ENCODE measurements around the gene WWP2.
"Not testable (repeated sequence)": the region's sequence is repeated elsewhere in the genome, so short reads cannot be mapped to it uniquely, and the experiment has no call there.

Gene WWP2

DNA sequence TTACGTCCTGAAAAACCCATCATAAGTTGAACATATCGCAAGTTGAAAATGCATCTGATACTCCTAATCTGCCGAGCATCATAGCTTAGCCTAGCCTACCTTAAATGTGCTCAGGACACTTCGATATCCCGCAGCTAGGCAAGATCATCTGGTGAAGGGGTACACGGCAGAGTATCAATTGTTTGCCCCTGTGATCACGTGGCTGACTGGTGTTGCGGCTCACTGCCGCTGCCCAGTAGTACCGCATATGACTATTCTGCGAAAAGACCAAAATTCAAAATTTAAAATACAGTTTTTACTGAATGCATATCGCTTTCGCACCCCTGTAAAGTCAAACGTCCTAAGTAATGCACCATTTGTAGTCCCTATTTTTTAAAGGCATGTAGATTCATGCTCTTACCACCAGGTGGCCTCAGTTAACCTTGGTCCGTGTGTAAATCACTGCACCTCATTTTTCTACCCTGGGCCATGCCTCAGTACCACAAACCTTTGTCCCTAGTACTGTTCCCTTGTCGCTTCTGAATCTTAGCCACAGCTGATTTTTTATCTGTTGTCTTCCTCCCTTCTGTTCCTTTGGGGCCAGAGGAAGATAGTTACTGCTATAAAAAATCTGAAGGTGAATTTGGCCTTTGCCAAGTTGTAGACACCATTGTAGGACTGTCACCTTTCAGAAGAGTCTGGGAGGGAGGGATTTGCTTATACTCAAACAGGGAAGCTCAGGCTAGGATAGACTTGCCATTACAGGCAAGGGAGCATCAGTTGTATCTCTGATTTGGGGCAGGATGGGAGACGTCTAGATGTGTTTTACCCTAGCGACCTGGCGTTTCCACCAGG is 34.4 kb downstream of the WWP2 start:
- no peak for DNase-seq (ENCODE audit: low read depth in 2 of 2)

DNA sequence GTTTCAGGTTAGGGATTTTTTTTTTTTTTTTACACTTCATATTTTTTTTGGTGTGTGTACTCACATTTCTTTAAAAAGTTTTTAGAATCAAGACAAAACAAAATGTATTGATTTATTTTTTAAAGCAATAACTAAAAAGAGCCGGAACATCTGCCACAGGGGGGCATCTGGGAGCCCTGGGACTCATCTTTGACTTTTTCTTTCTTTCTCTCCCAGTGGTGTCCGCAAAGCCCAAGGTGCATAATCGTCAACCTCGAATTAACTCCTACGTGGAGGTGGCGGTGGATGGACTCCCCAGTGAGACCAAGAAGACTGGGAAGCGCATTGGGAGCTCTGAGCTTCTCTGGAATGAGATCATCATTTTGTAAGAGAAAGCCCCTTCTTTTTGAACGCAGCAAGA is 36.3 kb downstream of the WWP2 start:
- DNase-seq (ENCODE audit: low read depth in 2 of 2): no peak

DNA sequence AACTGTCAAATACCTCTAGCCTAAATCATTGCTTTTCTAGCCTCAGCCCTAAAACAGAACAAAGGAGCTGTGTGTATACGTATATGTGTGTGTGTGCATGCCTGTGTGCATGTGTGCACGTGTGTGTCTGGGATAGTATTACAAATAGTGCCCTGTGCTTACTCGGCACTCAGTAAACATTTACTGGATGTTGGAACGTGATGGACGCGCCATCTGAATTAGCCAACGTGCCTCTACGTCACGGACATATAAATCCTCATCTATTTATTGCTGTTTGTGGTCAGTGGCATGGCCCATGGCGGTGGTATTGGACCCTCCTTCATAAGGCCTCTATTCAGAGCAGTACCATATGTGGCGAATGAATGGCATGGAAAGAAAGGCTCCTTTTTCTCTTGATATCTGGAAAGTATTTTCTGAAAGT is 37.5 kb downstream of the WWP2 start:
- DNase-seq (ENCODE audit: low read depth in 2 of 2): no peak

DNA sequence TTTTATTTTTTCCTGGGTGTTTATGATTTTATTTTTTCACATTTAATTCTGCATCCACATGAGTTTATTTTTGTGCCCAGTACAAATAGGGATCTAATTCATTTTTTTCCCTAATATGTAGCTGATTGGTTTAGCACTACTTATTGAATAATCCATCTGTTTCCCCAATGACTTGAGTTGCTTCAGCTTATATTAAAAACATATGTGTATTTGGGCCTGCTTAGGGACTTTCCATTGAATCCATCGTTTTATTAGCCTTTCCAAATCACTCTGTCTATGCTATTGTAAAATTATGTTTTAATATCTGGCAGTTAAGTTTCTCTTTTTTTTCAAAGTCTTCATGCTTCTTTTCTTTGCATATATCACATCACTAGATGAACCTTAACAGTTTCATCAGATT is 42.2 kb downstream of the WWP2 start:
- no peak for DNase-seq (ENCODE audit: low read depth in 2 of 2)

DNA sequence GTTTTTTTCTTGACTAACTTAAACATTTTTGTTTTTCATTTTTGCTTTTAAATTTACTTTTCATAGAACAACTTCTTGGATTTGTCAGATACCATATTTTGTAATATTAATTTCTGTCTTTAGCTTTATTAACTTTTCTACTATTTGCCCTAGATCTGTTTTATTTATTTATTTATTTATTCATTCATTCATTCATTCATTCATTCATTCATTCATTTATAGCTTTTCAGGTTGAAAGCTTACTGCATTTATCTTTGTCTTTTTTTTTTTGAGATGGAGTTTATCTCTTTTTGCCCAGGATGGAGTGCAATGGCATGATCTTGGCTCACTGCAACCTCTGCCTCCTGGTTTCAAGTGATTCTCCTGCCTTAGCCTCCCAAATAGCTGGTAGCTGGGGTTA is 44.6 kb downstream of the WWP2 start:
- not testable (repeated sequence) for DNase-seq (ENCODE audit: low read depth in 2 of 2)

DNA sequence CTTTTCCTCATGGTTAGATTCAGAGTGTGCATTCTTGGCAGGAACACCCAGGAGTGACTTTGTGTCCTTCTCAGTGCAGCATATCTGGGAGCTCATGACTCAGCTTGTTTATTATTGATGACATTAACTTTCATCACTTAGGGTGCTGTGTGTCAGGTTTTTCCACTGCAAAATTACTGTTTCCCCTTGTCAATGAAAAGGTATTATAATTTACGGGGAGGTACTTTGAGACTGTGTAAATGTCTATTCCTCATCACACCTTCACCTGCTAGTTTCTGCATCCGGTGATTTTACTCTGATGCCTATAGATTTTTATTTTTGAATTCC is 50.5 kb downstream of the WWP2 start:
- no peak for DNase-seq (ENCODE audit: low read depth in 2 of 2)

DNA sequence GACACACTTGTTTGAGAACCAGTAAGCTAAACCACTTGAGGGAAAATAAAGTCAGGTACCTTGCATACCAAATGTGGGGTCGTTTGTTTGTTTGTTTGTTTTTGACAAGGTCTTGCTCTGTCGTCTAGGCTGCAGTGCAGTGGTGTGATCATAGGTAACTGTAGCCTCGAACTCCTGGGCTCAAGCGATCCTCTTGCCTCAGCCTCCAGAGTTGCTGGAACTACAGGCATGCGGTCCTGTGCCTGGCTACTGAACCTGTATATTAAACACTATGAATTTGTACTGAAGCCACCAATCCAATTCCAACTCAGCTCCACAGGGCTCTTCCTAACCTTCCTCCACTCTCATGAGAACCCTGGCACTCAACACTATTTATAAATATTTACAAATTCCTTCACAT is 51.9 kb downstream of the WWP2 start:
- no peak for DNase-seq (ENCODE audit: low read depth in 2 of 2)

DNA sequence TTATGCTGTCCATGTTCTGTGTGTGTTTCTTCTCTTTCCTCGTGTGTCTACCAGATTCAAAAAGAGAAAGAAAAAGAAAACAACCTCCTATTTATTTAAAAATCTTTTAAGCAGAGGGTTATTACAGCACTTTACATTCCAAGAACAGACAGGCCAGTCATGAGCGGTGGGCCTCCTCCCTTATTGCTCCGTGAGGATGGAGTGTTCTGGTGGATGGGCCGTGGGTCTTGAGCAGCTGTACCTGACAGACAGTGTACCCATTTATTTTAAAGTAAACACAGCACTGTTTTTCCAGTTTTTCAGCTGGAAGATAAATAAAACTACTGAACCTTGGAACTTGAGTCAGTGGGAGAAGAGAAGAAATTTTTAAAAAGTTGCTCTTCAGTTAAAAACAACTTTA is 52.4 kb downstream of the WWP2 start:
- no peak for DNase-seq (ENCODE audit: low read depth in 2 of 2)

DNA sequence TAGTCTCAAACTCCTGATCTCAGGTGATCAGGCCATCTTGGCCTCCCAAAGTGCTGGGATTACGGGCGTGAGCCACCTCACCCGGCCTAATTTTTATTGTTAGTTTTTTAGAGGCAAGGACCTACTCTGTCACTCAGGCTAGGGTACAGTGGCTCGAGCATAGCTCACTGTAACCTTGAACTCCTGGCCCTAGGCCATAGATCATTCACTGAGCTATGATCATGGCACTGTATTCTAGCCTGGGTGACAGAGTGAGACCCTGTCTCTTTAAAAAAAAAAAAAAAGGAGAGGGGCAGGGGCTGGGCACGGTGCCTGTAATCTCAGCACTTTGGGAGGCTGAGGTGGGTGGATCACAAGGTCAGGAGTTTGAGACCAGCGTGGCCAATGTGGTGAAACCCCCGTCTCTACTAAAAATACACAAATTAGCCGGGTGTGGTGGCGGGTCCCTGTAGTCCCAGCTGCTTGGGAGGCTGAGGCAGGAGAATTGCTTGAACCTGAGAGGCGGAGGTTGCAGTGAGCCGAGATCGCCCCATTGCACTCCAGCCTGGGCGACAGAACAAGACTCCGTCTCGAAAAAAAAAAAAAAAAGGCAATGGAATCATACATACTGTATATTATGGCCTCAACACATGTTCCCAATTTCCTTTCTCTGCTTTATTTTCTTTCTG is 53.2 kb downstream of the WWP2 start:
- not testable (repeated sequence) for DNase-seq (ENCODE audit: low read depth in 2 of 2)

DNA sequence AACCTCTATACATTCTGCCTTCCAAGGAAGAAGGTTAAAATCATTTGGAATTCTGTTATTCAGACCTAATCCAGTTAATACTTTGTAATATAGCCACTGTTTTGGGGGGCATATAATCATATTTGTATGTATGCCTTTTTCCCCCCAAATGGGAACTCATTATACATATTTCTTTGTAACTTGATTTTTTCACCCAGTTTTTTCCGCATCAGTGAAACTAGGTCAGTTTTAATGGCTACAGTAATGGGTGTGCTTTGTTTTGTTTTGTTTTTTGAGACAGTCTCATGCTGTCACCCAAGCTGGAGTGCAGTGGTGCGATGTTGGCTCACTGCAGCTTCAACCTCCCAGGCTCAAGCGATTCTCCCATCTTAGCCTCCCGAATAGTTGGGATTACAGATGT is 54.9 kb downstream of the WWP2 start:
- DNase-seq (ENCODE audit: low read depth in 2 of 2): no peak

DNA sequence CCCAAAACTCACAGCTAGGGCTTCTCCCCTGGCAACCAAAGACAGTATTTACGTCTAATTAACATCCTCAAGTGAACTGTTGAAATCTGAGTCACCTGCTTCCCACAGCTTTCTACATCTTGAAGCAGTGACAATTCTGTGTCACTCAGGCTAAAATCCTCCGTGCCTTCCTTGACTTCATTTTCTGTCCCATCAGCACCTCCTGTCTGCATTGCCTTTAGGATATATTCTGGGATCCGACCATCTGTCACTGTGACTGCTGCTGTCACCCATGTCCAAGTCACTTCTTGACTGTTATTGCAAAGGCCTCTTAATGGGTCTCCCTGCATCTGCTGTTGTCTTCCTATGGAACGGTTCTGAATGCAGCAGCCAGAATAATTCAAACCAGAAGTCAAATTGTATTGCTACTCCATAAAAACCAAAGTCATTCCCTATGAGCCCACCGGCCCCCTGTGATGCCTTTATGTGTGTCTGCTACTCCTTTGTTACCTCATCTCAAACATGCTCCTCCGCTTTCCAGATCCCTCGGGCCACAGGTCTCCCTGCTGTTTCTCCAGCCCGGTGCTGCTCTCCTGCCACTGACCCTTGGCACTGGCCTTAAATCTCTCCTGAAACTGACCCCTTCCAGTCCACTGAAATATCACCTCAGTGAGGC is 56.9 kb downstream of the WWP2 start:
- DNase-seq (ENCODE audit: low read depth in 2 of 2): no peak

DNA sequence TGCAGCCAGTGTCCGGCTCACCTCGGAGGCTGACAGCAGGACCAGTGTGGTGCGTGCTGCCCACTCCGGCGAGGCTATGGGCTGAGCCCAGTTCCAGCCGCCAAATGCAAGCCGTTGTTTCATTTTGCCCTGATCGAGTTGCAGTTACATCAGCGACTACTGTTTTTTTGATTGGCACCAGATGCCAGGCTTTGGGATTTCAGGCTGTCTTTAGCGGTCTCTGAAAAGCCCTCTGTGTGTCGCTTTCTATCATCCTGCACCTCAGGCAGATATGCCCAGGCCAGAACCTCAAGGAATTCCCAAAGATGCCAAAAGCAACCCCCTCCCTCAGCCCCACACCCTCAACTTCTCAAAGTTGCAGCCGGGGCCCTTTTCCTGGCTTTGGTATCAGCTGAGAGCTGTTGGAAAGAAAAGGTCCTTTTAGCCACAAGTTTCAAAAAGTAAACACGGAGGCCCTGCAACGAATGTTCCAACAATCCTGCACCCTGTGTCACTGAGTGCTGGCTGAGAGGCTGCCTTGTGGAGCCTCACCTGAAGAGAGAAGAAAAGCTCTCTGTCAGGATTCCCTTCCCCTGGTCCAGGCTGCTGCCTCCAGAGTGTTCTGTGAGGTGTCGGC is 58.9 kb downstream of the WWP2 start:
- DNase-seq (ENCODE audit: low read depth in 2 of 2): no peak

DNA sequence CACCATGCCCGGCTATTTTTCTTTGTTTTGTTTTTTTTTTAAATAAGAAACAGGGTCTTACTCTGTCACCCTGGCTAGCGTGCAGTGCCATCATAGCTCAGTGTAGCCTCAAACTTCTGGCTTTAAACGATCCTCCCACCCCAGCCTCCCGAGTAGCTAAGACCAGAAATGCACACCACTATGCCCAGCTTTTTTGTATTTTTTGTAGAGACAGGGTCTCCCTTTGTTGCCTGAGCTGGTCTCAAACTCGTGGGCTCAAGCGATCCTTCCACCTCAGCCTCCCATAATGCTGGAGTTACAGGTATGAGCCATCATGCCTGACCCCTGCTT is 59.7 kb downstream of the WWP2 start:
- DNase-seq (ENCODE audit: low read depth in 2 of 2): no peak

DNA sequence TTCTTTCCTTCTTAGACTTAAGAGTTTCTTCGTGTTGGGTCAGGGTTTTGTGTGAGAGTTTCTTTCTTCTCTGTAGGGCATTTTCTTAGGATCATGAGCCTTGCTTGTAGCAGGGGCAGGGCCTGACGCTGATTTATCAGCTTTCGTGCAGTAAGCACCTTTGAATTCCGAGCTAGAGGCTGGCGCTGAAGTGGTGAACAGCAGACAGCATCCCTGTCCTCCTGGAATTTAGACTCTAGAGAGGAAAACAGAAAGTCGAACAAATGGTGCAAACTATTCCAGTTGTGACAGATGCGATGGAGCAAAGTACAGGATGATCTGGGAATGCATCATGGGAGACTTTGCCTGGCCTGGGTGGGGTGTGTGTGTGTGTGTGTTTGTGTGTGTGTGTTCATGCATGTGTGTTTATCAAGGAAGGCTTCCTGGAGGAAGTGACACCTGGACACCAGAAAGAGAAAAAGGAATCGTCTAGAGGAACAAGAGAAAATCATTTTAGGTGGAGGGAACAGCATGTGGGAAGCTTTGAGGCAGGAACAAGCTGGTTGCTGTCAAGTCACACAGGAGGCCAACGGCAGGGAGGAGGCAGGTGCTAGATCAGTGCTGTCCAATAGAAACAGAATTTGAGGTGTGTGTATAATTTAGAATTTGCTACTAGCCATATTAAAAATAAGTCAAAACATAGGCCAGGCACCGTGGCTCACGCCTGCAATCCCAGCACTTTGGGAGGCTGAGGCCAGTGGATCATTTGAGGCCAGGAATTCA is 60.2 kb downstream of the WWP2 start:
- no peak for DNase-seq (ENCODE audit: low read depth in 2 of 2)

DNA sequence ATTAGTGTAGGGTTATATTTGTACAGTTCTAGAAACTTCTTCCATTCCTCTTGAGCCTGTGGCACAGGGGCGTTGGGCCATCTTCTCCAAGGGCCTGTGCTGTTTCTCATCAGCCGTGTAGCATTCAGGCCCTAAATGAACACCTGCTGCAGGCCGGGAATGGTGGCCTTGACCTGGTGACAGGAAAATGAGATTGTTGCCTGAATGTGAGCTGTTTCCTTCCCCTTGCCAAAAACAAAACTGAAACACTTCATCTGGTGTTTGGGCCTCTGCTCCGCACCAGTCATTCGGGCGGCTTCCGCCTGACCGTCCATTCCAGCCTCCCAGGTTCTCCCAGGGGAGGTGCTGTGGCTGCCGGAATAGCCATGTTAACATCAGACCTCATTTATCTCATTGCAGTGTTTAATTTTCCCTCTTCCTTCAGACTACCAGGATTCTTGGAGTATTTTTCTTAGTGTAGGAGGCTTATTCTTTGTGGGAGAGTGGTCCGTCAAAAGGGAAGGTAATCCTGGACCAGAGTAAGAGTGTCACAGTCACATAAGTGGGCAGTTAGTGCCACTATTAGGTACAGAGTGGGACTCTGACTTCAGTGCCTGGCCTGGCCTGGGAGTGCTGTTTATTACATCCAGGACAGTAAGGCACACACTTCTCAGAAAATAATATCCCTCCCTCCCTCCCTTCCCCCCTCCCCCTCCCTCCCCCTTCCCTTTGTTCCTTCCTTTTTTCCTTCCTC is 61.9 kb downstream of the WWP2 start:
- DNase-seq (ENCODE audit: low read depth in 2 of 2): no peak

DNA sequence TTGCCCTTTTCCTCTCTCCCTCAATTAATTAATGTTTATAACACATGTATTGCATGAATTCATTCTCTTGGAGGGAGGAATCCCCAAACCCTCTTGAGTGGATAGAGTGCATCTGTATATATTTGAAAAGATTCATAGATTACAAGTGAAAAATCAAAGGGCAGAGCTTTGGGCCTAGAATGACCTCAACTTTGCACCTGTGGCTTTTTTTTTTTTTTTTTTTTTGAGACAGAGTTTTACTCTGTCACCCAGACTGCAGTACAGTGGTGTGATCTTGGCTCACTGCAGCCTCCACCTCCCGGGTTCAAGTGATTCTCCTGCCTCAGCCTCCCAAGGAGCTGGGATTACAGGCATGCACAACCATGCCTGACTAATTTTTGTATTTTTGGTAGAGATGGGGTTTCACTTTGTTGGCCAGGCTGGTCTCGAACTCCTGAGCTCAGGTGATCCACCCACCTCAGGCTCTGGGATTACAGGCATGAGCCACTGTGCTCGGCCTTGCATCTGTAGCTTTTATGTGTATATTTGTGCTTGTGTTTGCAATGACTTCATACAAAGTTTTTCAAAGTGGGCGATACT is 62.5 kb downstream of the WWP2 start:
- not testable (repeated sequence) for DNase-seq (ENCODE audit: low read depth in 2 of 2)

DNA sequence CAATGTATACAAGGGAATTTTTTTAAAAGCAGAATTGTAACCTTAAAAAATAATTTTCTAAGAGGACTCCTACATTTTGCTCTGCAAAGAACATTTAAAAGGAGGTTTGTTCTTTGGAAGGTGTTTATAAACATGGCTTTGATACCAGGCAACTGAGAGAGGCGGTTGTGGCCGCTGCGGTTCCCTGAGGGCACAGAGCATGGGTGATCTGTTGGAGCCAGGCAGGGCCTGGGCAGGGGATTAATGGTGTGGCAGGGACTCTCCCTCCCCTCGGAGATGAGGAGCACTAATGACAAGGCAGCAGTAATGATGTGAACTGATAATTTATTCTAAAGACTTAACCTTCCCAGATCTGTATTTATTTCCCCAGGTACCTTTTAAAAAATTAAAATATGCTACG is 65.4 kb downstream of the WWP2 start:
- DNase-seq (ENCODE audit: low read depth in 2 of 2): no peak

DNA sequence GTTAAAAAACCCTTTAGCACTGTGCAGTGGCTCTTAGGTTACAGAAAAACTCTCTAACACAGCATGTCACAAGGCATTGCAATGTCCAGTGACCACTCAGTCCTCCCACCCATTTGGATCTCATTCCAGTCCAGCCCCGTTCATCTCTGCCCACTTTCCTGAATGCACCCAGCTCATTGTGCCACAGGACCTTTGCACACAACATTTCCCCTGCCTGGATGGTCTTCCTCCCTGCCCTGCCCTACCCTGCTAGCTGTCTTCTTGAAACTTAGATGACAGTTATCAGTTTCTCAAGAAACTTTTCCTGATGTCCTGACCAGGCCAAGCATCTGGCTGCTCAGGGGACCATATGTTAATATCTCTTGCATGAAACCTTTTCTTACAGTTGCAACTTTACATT is 67.2 kb downstream of the WWP2 start:
- DNase-seq (ENCODE audit: low read depth in 2 of 2): no peak

DNA sequence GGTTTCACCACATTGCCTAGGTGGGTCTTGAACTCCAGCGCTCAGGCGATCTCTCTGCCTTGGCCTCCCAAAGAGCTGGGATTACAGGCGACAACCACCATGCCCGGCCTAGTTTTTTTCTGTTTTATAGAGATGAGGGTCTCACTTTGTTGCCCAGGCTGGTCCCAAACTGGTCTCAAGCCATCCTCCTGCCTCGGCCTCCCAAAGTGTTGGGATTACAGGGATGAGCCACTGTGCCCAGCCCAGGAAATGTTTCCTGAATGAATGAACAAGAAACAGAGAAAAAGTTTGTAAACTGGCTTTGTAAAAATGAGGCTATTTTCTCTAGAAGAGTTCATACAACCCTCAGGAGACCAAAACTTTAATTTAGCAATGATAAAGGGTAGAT is 68.0 kb downstream of the WWP2 start:
- DNase-seq (ENCODE audit: low read depth in 2 of 2): no peak

DNA sequence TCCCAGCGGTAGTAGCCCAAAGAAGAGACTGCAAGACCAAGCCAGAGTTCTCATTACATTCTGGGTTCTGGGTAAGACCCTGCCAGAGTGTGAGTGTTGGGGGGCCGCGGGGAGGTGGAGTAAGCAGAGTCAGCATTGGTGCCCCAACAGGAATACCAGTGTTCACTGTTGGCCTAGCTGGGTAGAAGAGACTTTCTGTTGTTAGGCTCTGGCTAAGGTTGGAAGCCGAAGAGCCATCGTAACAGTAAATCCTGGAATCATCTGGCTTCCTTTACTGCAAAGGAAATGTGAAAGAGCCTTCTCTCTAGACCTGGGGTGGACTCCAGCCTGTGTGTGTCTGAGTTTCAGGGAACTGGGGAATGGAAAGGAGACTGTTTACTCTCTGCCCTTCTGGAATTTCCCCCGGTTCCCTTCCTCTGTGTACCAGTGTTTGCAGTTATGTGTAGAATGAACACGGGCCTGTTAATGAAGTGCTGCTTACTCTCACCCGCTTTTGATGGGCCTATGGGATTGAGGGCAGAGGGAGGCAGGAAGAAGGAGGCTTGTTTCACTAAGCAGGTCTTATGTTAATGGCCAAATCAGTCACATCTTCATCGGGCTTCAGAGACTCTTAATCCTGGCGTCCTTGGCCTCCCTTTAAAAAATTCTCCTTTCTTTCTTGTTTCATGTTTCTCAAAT is 68.5 kb downstream of the WWP2 start:
- no peak for DNase-seq (ENCODE audit: low read depth in 2 of 2)
